SK-N-SH (cell line): Measurements from ENCODE around the gene PHF21A. TPM values are rescaled to one million over a fixed set of nuclear protein-coding genes. Genes with fewer than 3 reads are reported as not detected.
A peak's percentile ranks its signal among the peaks of the same experiment; 100 is the strongest.

Experiments used
- CTCF ChIA-PET: fragments of 300-600, 350-600 bp; formaldehyde crosslinking; extraction: SDS; loops from one replicate; lab custom pipeline; 2021; lab: Yijun Ruan, JAX
- POLR2A ChIA-PET: fragments of 350-600 bp; sonication (Branson Sonifier 250); formaldehyde crosslinking; extraction: SDS; loops from one replicate; lab custom pipeline; 2020; ENCODE audit warnings: antibody characterized with exemption, inconsistent platforms; lab: Yijun Ruan, JAX
- DNase-seq: peaks from one replicate; pipeline ENCODE4 v3.0.0; 2012
- H2AFZ ChIP-seq: fragments of 200-600 bp; sonication (generic); 2 replicates; pipeline ENCODE4 v1.8.1; 2016; ENCODE audit warnings: antibody characterized with exemption, mild to moderate bottlenecking, low read depth
- H3F3A ChIP-seq: fragments of 200-600 bp; sonication (generic); replicated peaks from 2 replicates; pipeline ENCODE3; 2016; ENCODE audit warnings: antibody characterized with exemption, mild to moderate bottlenecking; ENCODE audit not compliant: insufficient read depth
- H3K27ac ChIP-seq, 2 experiments: fragments of 200-500 bp in 1 of 2; fragments of 200-600 bp in 1 of 2; sonication (Bioruptor generic) in 1 of 2; sonication (generic), shearing (Covaris generic) in 1 of 2; 2 replicates each; pipeline versions ENCODE4 v1.5.1 to v1.6.1; 2014 to 2016; ENCODE audit warnings: low read depth in 2 of 2, inconsistent platforms in 1 of 2, low read length in 1 of 2, mild to moderate bottlenecking in 1 of 2, mixed read lengths in 1 of 2
- H3K27me3 ChIP-seq: fragments of 200-600 bp; sonication (generic), shearing (Covaris generic); 2 replicates; pipeline ENCODE4 v1.6.1; 2016; ENCODE audit warnings: mixed run types; ENCODE audit not compliant: insufficient read depth
- H3K36me3 ChIP-seq, 2 experiments: fragments of 200-500 bp in 1 of 2; fragments of 200-600 bp in 1 of 2; sonication (Bioruptor generic) in 1 of 2; sonication (generic) in 1 of 2; replicated peaks in 1 of 2; 2 replicates each; pipeline versions ENCODE3 to v1.5.1; 2014 to 2016; ENCODE audit warnings: low read length in 1 of 2, mild to moderate bottlenecking in 1 of 2; ENCODE audit not compliant: insufficient read depth in 2 of 2, control insufficient read depth in 1 of 2
- H3K4me1 ChIP-seq, 2 experiments: fragments of 200-500 bp in 1 of 2; fragments of 200-600 bp in 1 of 2; sonication (Bioruptor generic) in 1 of 2; sonication (generic), shearing (Covaris generic) in 1 of 2; 2 replicates each; pipeline versions ENCODE4 v1.5.1 to v1.6.1; 2014 to 2016; ENCODE audit warnings: low read depth in 1 of 2, low read length in 1 of 2, mixed run types in 1 of 2; ENCODE audit not compliant: insufficient read depth in 2 of 2, control insufficient read depth in 1 of 2
- H3K4me2 ChIP-seq: fragments of 200-600 bp; sonication (generic), shearing (Covaris generic); 2 replicates; pipeline ENCODE4 v1.6.1; 2017; ENCODE audit warnings: mixed run types
- H3K4me3 ChIP-seq, 2 experiments: fragments of 200-500 bp in 1 of 2; fragments of 200-600 bp in 1 of 2; sonication (Bioruptor generic) in 1 of 2; sonication (generic), shearing (Covaris generic) in 1 of 2; 2 replicates each; pipeline versions ENCODE4 v1.5.1 to v1.8.1; 2014 to 2016; ENCODE audit warnings: low read depth in 2 of 2, inconsistent platforms in 1 of 2, low read length in 1 of 2, mild to moderate bottlenecking in 1 of 2, mixed read lengths in 1 of 2, moderate library complexity in 1 of 2
- H3K79me2 ChIP-seq: fragments of 200-600 bp; sonication (generic); 2 replicates; pipeline ENCODE4 v1.8.1; 2017; ENCODE audit warnings: mild to moderate bottlenecking; ENCODE audit not compliant: insufficient read depth
- H3K9ac ChIP-seq: fragments of 200-600 bp; sonication (generic); 2 replicates; pipeline ENCODE4 v1.6.1; 2017; ENCODE audit warnings: mixed run types
- H3K9me2 ChIP-seq: fragments of 200-600 bp; sonication (generic); 2 replicates; pipeline ENCODE4 v1.6.1; 2017; ENCODE audit warnings: mixed run types
- H3K9me3 ChIP-seq: fragments of 200-600 bp; sonication (generic); 2 replicates; pipeline ENCODE4 v1.6.1; 2017; ENCODE audit warnings: mixed run types, mild to moderate bottlenecking, moderate library complexity
- H4K20me1 ChIP-seq: fragments of 200-600 bp; sonication (generic); 2 replicates; pipeline ENCODE4 v1.6.1; 2017; ENCODE audit warnings: mild to moderate bottlenecking, mixed run types; ENCODE audit not compliant: insufficient read depth
- CHD2 ChIP-seq: fragments of 150-350 bp; IDR thresholded peaks from 2 replicates; pipeline ENCODE4 v1.6.1; 2018; ENCODE audit warnings: low read length; ENCODE audit not compliant: partially characterized antibody
- ELF1 ChIP-seq: IDR thresholded peaks from 2 replicates; pipeline ENCODE4 v1.4.0; 2012
- FOXJ3 ChIP-seq: sonication (generic); formaldehyde crosslinking; IDR thresholded peaks from 2 replicates; pipeline ENCODE4 v1.5.1; 2020; ENCODE audit warnings: mild to moderate bottlenecking, missing genetic modification reagents
- FOXM1 ChIP-seq: IDR thresholded peaks from 2 replicates; pipeline ENCODE4 v1.4.0; 2012; ENCODE audit warnings: low read depth, mild to moderate bottlenecking
- JUND ChIP-seq: IDR thresholded peaks from 2 replicates; pipeline ENCODE4 v1.4.0; 2012
- MXI1 ChIP-seq: IDR thresholded peaks from 2 replicates; pipeline ENCODE4 v1.6.1; 2012; ENCODE audit warnings: mild to moderate bottlenecking, low read depth, low read length, improper control_type of control experiment
- NFIC ChIP-seq: IDR thresholded peaks from 2 replicates; pipeline ENCODE4 v1.4.0; 2012; ENCODE audit warnings: borderline replicate concordance
- POLR2AphosphoS5 ChIP-seq: IDR thresholded peaks from 2 replicates; pipeline ENCODE4 v1.6.1; 2012; ENCODE audit warnings: low read depth, low read length
- RFX5 ChIP-seq: IDR thresholded peaks from 2 replicates; pipeline ENCODE4 v1.6.1; 2012; ENCODE audit warnings: mild to moderate bottlenecking, improper control_type of control experiment, low read length
- RXRA ChIP-seq: IDR thresholded peaks from 2 replicates; pipeline ENCODE4 v1.4.0; 2012; ENCODE audit warnings: low read depth, mild to moderate bottlenecking, borderline replicate concordance
- SIN3A ChIP-seq: IDR thresholded peaks from 2 replicates; pipeline ENCODE4 v1.6.1; 2012; ENCODE audit warnings: low read depth, mild to moderate bottlenecking, low read length, moderate library complexity, borderline replicate concordance
- TAF1 ChIP-seq: IDR thresholded peaks from 2 replicates; pipeline ENCODE4 v1.6.1; 2012; ENCODE audit warnings: low read depth, mild to moderate bottlenecking, low read length, moderate library complexity, borderline replicate concordance
- WGBS: methylation state at CpG from one replicate; pipeline ENCODE4 v1.1.6; 2017; ENCODE audit warnings: low lambda C conversion rate; 5-methylcytosine and 5-hydroxymethylcytosine counted together
- polyA plus RNA-seq, 3 experiments: library from polyadenylated mRNA; depleted of rRNA; stranded (reverse); fragments of >200 nt; gene quantifications; 2 replicates each; pipeline ENCODE4 v1.2.3, GENCODE V29; 2012
- TF ChIP-seq, protein P1 (sequence below): IDR thresholded peaks from 2 replicates; pipeline ENCODE4 v1.4.0; 2012; ENCODE audit warnings: low read depth
- TF ChIP-seq, protein P2 (sequence below): fragments of 150-350 bp; IDR thresholded peaks from 2 replicates; pipeline ENCODE4 v1.6.1; 2017; ENCODE audit warnings: antibody characterized with exemption, low read length, low read depth, borderline replicate concordance
- TF ChIP-seq, protein P3 (sequence below): fragments of 200-600 bp; sonication (generic); IDR thresholded peaks from 2 replicates; pipeline ENCODE4 v1.6.1; 2017; ENCODE audit warnings: antibody characterized with exemption, mild to moderate bottlenecking, moderate library complexity

Gene PHF21A
- polyA plus RNA-seq, 1 of the 3 experiments (the other 2 are of a cell fraction) = 18.8 TPM

DNA sequence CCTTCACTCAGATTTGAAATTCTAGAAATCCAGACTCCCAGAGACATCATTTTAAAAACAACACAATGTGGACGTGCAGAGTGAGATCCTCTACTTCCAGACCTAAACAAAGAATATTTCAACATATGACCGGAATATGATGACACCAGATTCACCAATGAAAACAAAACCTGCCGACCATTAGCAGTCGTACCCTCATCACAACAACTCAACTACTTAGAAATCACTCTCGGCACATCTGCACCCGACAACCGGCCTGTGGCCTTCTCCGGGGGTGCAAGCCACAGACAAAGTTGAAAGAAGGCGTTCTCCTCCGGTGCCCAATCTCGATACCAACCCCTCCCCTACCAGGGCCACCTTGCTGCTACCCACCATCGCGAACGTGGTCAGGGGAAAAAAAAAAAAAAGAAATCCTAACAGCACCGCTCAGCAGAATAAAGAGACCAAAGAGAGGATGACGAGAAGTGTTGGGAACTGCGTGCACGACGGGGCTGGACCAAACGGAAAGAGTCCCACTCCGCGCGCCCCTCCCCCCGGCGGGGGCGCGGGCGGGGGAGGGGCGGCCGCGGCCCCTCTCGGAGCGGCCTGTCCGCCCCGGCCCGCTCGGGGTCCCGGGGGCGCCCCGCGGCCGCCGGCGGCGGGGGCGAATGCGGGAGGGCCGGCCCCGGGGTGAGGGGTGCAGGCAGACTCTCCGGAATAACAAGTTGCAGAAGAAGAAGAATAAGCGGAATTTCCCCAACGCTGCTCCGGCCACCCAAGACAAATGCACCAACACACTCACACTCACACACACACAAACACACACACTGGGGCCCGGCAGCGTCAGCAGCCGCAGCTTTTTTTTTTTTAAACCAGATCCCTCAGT, 1.7 kb downstream of the PHF21A start:
- POLR2A ChIA-PET = interaction anchor here (0.6 kb wide), 1 partner anchor 229 kb away, joined by 3 read pairs; no protein-coding TSS in a partner anchor
- DNase-seq = peak; percentile 70
- no peaks in the 10 kb centered on the region for H3K9me3 ChIP-seq
- peak overlapping the region; percentile 76 for H3K9ac ChIP-seq
- WGBS = 2% methylated on average over 47 of the region's 56 CpGs
- H3K27me3 ChIP-seq = no peaks in the 10 kb centered on the region
- H3K79me2 ChIP-seq = peaks cover 50% of the 10 kb centered on the region
- TF ChIP-seq RFX5 (no peak), FOXJ3 (CRISPR knock-in tag) (no peak), POLR2AphosphoS5 (0 out of 2 replicates have a peak, but pooled peaks have one; percentile 5), FOXM1 (no peak), ELF1 (no peak), JUND (no peak), TAF1 (peak; percentile 6; the same call in 1 of the 2 replicates), SIN3A (no peak), CHD2 (peak; percentile 89), RXRA (no peak), NFIC (no peak), MXI1 (peak; percentile 33; the same call in 1 of the 2 replicates)
- TF ChIP-seq, protein P1, sequence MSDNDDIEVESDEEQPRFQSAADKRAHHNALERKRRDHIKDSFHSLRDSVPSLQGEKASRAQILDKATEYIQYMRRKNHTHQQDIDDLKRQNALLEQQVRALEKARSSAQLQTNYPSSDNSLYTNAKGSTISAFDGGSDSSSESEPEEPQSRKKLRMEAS = 0 out of 2 replicates have a peak, but pooled peaks have one; percentile 22
- TF ChIP-seq, protein P2, sequence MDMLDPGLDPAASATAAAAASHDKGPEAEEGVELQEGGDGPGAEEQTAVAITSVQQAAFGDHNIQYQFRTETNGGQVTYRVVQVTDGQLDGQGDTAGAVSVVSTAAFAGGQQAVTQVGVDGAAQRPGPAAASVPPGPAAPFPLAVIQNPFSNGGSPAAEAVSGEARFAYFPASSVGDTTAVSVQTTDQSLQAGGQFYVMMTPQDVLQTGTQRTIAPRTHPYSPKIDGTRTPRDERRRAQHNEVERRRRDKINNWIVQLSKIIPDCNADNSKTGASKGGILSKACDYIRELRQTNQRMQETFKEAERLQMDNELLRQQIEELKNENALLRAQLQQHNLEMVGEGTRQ = no peak
- TF ChIP-seq, protein P3, sequence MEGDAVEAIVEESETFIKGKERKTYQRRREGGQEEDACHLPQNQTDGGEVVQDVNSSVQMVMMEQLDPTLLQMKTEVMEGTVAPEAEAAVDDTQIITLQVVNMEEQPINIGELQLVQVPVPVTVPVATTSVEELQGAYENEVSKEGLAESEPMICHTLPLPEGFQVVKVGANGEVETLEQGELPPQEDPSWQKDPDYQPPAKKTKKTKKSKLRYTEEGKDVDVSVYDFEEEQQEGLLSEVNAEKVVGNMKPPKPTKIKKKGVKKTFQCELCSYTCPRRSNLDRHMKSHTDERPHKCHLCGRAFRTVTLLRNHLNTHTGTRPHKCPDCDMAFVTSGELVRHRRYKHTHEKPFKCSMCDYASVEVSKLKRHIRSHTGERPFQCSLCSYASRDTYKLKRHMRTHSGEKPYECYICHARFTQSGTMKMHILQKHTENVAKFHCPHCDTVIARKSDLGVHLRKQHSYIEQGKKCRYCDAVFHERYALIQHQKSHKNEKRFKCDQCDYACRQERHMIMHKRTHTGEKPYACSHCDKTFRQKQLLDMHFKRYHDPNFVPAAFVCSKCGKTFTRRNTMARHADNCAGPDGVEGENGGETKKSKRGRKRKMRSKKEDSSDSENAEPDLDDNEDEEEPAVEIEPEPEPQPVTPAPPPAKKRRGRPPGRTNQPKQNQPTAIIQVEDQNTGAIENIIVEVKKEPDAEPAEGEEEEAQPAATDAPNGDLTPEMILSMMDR = no peak
- peaks cover 41% of the 10 kb centered on the region for H4K20me1 ChIP-seq
- peaks cover 24% of the 10 kb centered on the region for H3F3A ChIP-seq
- peak overlapping the region; percentile 87 for H3K4me2 ChIP-seq
- H3K9me2 ChIP-seq = no peaks in the 10 kb centered on the region
- peak overlapping the region; percentile 70 to 98 for H3K27ac ChIP-seq
- H3K36me3 ChIP-seq = no peaks in the 10 kb centered on the region
- CTCF ChIA-PET = interaction anchor here (1.6 to 2.3 kb wide), 2 partner anchors 15 to 154 kb away, joined by 6 to 7 read pairs; no protein-coding TSS in a partner anchor
- peaks cover 19 to 45% of the 10 kb centered on the region in 2 experiments; a peak in 3 of 4 replicates for H3K4me1 ChIP-seq
- peak overlapping the region; percentile 77 for H2AFZ ChIP-seq
- peak overlapping the region; percentile 70 to 74 for H3K4me3 ChIP-seq
